Pancreas (tissue), 10 donors: ENCODE measurements around the gene ATG7. TPM values are rescaled to one million over a fixed set of nuclear protein-coding genes. Genes with fewer than 3 reads are reported as not detected.

Experiments
- ATAC-seq, 4 donors: fragments of 200-7000 bp; cut with Tn5 transposase; one replicate each; pipeline versions ENCODE4 v1.8.0 to v1.9.1; 2020; ENCODE audit warnings: mild to moderate bottlenecking in 4 of 4, moderate library complexity in 4 of 4
- DNase-seq, 6 donors: peaks; one replicate each; pipeline ENCODE4 v3.0.0-alpha.2; 2020
- FAIRE-seq: peaks from 2 replicates; lab custom pipeline; 2012; peaks lifted over from hg19 to GRCh38; lab: Jason Lieb, UNC
- H3K27ac ChIP-seq, 4 donors: fragments of 200-600 bp; sonication (generic); 1 replicate in 3 of 4; 2 replicates in 1 of 4; pipeline versions ENCODE4 v1.5.0 to v1.8.0; 2020
- H3K27me3 ChIP-seq, 4 donors: fragments of 200-600 bp; one replicate each; pipeline ENCODE4 v1.8.0; 2021
- H3K36me3 ChIP-seq, 3 donors: fragments of 200-600 bp; sonication (generic) in 1 of 3; one replicate each; pipeline versions ENCODE4 v1.5.0 to v1.8.0; 2020 to 2021
- H3K4me1 ChIP-seq, 3 donors: fragments of 200-600 bp; one replicate each; pipeline ENCODE4 v1.8.0; 2021
- H3K4me3 ChIP-seq, 4 donors: fragments of 200-600 bp; sonication (generic) in 2 of 4; one replicate each; pipeline versions ENCODE4 v1.5.0 to v1.8.0; 2020 to 2021
- H3K9me3 ChIP-seq, 4 donors: fragments of 200-600 bp; one replicate each; pipeline ENCODE4 v1.8.0; 2021
- WGBS, 2 donors: extraction: QIAGEN DNeasy Blood & Tissue Kit; methylation state at CpG; one replicate each; pipeline ENCODE4 v1.1.7; 2013; 5-methylcytosine and 5-hydroxymethylcytosine counted together
- intact Hi-C, 3 donors: fragments of 100-400 bp; cut with DNase I; formaldehyde crosslinking; loops; one replicate each; pipeline versions ENCODE4 v1.11.1 to v1.14.2; 2022
- polyA plus RNA-seq, 2 donors: library from polyadenylated mRNA; stranded (reverse); fragments of 200-250 nt; gene quantifications; one replicate each; pipeline ENCODE4 v1.2.3, GENCODE V29; 2013
- total RNA-seq, 6 donors: library from RNA; stranded (reverse); fragmentation: NEBNext Ultra II Directional in 4 of 6; extraction: Animal tissue kit (Norgen Biotek cat#: 25700) in 4 of 6; gene quantifications; one replicate each; pipeline versions ENCODE4 v1.2.1 to v1.2.4, GENCODE V29; 2021 to 2023
- TF ChIP-seq, protein P1 (sequence below), 4 donors: fragments of 200-600 bp; sonication (generic) in 3 of 4; IDR thresholded peaks; one replicate each; pipeline versions ENCODE4 v1.5.0 to v1.8.0; 2021; ENCODE audit warnings: antibody characterized with exemption in 4 of 4
- donor health status: healthy with polysubstance abuse.
- donor health status: DM: no; HTN: no; CAD: no; lungs with moderate emphysema.
- donor health status: DM: no; HTN: no; CAD: no.
- donor health status: control.
- donor health status: control.
- donor health status: Bipolar disorder and iron deficiency.
- donor health status: DM: yes; HTN: yes; CAD: no.
- donor health status: DM: no; HTN: no; CAD: no.
- donor health status: DM: no; HTN: no; CAD: no.
- donor health status: DM: yes; HTN: yes; CAD: no.

Gene ATG7
- total and polyA plus RNA-seq, 8 donors = 5.1 to 28.0 (median 15.7) TPM

DNA sequence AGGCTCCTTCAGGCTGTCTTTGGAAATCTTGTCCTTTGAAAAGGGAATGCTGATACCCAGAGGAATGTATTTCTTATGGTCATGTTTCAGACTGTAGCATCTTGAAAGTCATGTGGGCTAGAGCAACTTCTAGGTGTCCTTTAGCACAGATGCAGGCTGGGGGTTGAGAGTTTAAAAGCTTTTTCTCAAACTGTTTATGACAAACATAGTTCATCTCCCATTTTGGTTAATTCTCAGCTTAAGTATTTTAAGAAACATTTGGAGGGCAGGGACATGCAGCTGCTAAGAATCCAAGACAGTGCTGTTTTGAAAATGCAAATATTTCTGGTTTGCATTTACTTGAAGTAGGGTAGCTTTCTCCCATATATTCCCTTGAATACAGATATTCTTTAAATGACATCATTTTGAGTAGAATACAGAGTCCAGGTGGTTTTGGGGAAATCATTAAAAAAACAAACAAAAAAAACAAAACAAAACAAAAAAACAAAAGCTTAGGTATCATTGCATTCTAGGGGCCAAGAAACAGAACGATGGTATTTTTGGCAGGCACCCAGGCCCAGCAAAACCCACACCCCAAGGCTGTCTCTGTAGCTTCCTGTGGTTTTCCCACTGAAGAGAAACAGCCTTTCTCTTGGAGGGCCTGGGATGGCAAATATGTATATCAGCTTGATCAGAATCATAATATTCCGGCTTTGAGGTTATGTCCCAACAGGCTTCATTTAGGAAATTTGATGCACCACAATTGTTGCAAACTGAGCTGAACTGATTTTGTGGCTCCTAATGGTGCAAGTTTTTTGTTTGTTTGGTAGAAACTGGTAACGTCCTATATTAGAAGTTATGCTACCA is 120.0 kb downstream of the ATG7 start:
- DNase-seq = no peak
- intact Hi-C loops = no loop called here
- TF ChIP-seq, protein P1, sequence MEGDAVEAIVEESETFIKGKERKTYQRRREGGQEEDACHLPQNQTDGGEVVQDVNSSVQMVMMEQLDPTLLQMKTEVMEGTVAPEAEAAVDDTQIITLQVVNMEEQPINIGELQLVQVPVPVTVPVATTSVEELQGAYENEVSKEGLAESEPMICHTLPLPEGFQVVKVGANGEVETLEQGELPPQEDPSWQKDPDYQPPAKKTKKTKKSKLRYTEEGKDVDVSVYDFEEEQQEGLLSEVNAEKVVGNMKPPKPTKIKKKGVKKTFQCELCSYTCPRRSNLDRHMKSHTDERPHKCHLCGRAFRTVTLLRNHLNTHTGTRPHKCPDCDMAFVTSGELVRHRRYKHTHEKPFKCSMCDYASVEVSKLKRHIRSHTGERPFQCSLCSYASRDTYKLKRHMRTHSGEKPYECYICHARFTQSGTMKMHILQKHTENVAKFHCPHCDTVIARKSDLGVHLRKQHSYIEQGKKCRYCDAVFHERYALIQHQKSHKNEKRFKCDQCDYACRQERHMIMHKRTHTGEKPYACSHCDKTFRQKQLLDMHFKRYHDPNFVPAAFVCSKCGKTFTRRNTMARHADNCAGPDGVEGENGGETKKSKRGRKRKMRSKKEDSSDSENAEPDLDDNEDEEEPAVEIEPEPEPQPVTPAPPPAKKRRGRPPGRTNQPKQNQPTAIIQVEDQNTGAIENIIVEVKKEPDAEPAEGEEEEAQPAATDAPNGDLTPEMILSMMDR (IDR thresholded peaks at IDR 0.05) = no peak
- Histone ChIP-seq H3K27ac (no peak overlapping the region), H3K9me3 (no peaks in the 10 kb centered on the region), H3K4me3 (no peak overlapping the region), H3K36me3 (no peaks in the 10 kb centered on the region), H3K27me3 (no peaks in the 10 kb centered on the region), H3K4me1 (peaks cover 0 to 14% (median 5%) of the 10 kb centered on the region in 3 donors)
- 74 to 84% methylated on average over 3 of the region's 3 CpGs for WGBS, 2 donors
- FAIRE-seq = no peak
- no peak for ATAC-seq

DNA sequence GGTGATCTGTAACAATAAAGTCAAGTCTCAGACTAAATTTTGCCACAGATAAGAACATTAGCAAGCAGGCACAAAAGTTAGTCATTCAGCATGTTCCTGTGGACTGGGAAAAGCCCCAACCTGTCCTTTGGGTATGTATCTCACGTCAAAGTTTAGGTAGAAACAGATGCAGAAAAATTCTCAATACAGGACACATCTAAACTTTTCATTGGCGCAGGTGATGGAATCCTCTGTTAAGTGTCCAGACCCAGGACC is 120.6 kb downstream of the ATG7 start:
- 94 to 100% methylated on average over 2 of the region's 2 CpGs for WGBS, 2 donors
- Histone ChIP-seq H3K27me3 (no peaks in the 10 kb centered on the region), H3K27ac (no peak overlapping the region), H3K9me3 (no peaks in the 10 kb centered on the region), H3K4me3 (no peak overlapping the region), H3K36me3 (no peaks in the 10 kb centered on the region), H3K4me1 (peaks cover 0 to 14% (median 5%) of the 10 kb centered on the region in 3 donors)
- FAIRE-seq (no peak), DNase-seq (no peak), ATAC-seq (no peak)
- TF ChIP-seq, protein P1 (IDR thresholded peaks at IDR 0.05) = no peak
- intact Hi-C loops = no loop called here

DNA sequence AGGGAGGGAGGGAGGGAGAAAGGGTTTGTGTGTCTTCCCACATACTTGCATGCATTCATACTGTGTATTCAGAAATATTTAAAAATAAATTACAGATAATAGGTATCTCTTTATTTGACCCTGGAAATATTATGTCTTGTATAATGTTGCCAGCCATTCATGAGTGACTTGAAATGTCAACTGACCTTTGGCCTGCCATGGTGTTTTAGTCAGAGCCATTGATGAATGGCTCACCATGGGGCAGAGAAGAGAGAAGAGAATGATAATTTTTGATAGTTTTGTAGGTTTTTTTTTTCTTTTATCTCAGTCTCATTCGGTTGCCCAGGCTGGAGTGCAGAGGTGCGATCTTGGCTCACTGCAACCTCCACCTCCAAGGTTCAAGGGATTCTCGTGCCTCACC is 121.2 kb downstream of the ATG7 start:
- TF ChIP-seq, protein P1 (IDR thresholded peaks at IDR 0.05) = no peak
- no peaks in the 10 kb centered on the region for H3K36me3 ChIP-seq
- FAIRE-seq (no peak), ATAC-seq (no peak), DNase-seq (no peak)
- intact Hi-C loops = no loop called here
- no peak overlapping the region for H3K4me3 ChIP-seq
- H3K27me3 ChIP-seq = no peaks in the 10 kb centered on the region
- H3K4me1 ChIP-seq = peaks cover 0 to 14% (median 5%) of the 10 kb centered on the region in 3 donors
- WGBS, 2 donors = 92 to 93% methylated on average over 3 of the region's 3 CpGs
- no peaks in the 10 kb centered on the region for H3K9me3 ChIP-seq
- no peak overlapping the region for H3K27ac ChIP-seq

DNA sequence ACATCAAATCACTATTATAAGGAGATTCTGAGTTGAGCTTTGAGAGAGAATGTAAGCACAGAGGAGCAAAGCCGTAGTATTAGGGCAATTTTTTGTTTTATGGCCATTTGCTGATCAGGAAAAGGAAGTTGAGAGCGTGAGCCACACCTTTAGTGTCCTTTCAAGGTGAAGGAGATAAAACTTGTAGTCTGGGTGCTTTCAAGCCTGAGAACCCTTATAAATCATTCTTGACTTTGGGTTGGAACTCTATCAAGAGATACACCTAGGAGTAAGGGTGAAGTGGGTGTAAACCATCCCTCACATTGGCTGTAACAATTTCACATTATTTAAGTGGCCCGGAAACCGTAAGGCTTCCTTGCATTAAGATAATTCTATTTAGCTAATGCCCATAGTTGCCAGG is 122.2 kb downstream of the ATG7 start:
- ATAC-seq (no peak), FAIRE-seq (no peak), DNase-seq (no peak)
- Histone ChIP-seq H3K27ac (no peak overlapping the region), H3K9me3 (no peaks in the 10 kb centered on the region), H3K36me3 (no peaks in the 10 kb centered on the region), H3K4me1 (peaks cover 0 to 14% (median 5%) of the 10 kb centered on the region in 3 donors), H3K4me3 (no peak overlapping the region), H3K27me3 (no peaks in the 10 kb centered on the region)
- TF ChIP-seq, protein P1 (IDR thresholded peaks at IDR 0.05) = no peak
- intact Hi-C loops = no loop called here
- WGBS, 2 donors = 95 to 96% methylated on average over 4 of the region's 4 CpGs

DNA sequence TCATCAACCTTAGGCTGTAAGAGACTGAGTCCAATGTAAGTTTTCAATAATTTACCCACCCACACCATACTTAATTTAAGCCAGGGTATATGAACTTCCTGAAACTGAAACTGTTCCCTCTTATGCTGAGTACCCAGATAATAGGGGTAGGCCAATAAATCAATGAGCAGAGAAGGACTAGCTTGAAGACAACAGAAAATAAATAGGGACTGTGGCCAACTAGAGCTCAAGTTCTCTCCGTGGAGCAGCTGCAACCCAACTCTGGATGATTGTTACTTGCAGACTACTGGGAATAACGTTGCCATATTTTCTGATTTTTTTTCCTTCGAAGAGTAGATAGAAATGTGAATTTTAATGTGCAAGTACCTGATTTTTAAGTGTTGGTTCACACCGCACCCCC is 128.0 kb downstream of the ATG7 start:
- H3K4me1 ChIP-seq = no peaks in the 10 kb centered on the region
- H3K36me3 ChIP-seq = no peaks in the 10 kb centered on the region
- H3K27ac ChIP-seq = no peak overlapping the region
- H3K9me3 ChIP-seq = no peaks in the 10 kb centered on the region
- intact Hi-C loops = no loop called here
- no peaks in the 10 kb centered on the region for H3K27me3 ChIP-seq
- ATAC-seq = no peak
- 74 to 77% methylated on average over 4 of the region's 4 CpGs for WGBS, 2 donors
- no peak for DNase-seq
- FAIRE-seq = no peak
- TF ChIP-seq, protein P1 (IDR thresholded peaks at IDR 0.05) = no peak
- no peak overlapping the region for H3K4me3 ChIP-seq
